Psoas muscle (tissue), 8 donors: ENCODE data around the gene NANOS3. TPM values are rescaled to one million over a fixed set of nuclear protein-coding genes. Genes with fewer than 3 reads are reported as not detected.

ENCODE experiments used
- ATAC-seq, 4 donors: fragments of 200-7000 bp; cut with Tn5 transposase; one replicate each; pipeline ENCODE4 v1.9.1; 2020; ENCODE audit warnings: moderate library complexity in 3 of 4, mild to moderate bottlenecking in 2 of 4
- DNase-seq, 2 donors: peaks; one replicate each; pipeline ENCODE4 v3.0.0-alpha.2; 2020
- H3K27ac ChIP-seq: fragments of 200-600 bp; one replicate; pipeline ENCODE4 v1.8.0; 2022
- H3K27me3 ChIP-seq, 3 donors: fragments of 200-600 bp in 1 of 3; one replicate each; pipeline versions ENCODE4 v1.6.1 to v1.8.0; 2013 to 2022; ENCODE audit warnings: low read length in 2 of 3, mild to moderate bottlenecking in 2 of 3, moderate library complexity in 1 of 3; ENCODE audit not compliant: insufficient read depth in 3 of 3
- H3K36me3 ChIP-seq, 2 donors: fragments of 200-600 bp in 1 of 2; one replicate each; pipeline versions ENCODE4 v1.6.1 to v1.8.0; 2013 to 2022; ENCODE audit warnings: low read depth in 1 of 2, mild to moderate bottlenecking in 1 of 2, moderate library complexity in 1 of 2; ENCODE audit not compliant: insufficient read depth in 1 of 2
- H3K4me1 ChIP-seq: fragments of 200-600 bp; one replicate; pipeline ENCODE4 v1.8.0; 2022
- H3K4me3 ChIP-seq: fragments of 200-600 bp; one replicate; pipeline ENCODE4 v1.8.0; 2022; ENCODE audit warnings: mild to moderate bottlenecking
- H3K9me3 ChIP-seq: fragments of 200-600 bp; one replicate; pipeline ENCODE4 v1.8.0; 2022
- CTCF ChIP-seq: fragments of 200-600 bp; IDR thresholded peaks from one replicate; pipeline ENCODE4 v1.8.0; 2022; ENCODE audit warnings: antibody characterized with exemption
- WGBS, 3 donors: extraction: QIAGEN DNeasy Blood & Tissue Kit; methylation state at CpG; one replicate each; pipeline versions ENCODE4 v1.1.6 to v1.1.7; 2013; 5-methylcytosine and 5-hydroxymethylcytosine counted together
- intact Hi-C, 2 donors: fragments of 100-400 bp; cut with DNase I; formaldehyde crosslinking; loops; one replicate each; pipeline versions ENCODE4 v1.11.0 to v1.14.2; 2022
- polyA plus RNA-seq, 3 donors: library from polyadenylated mRNA; stranded (reverse); fragments of 200-250 nt; gene quantifications; one replicate each; pipeline ENCODE4 v1.2.3, GENCODE V29; 2013
- total RNA-seq, 4 donors: library from RNA; stranded (reverse); fragmentation: NEBNext Ultra II Directional in 2 of 4; extraction: Animal tissue kit (Norgen Biotek cat#: 25700) in 2 of 4; gene quantifications; one replicate each; pipeline versions ENCODE4 v1.2.1 to v1.2.4, GENCODE V29; 2021 to 2023
- donor health status: healthy with polysubstance abuse.
- donor health status: DM: no; HTN: no; CAD: no; lungs with moderate emphysema.
- donor health status: Bipolar disorder and iron deficiency.
- donor health status: healthy.
- donor health status: DM: yes; HTN: yes; CAD: no.
- donor health status: DM: no; HTN: no; CAD: no.
- donor health status: DM: no; HTN: no; CAD: no.
- donor health status: DM: yes; HTN: yes; CAD: no.

NANOS3 gene
- total and polyA plus RNA-seq, 7 donors, result not detected

GRCh38 chr19:13840305-13841085, 36.4 kb upstream of the NANOS3 start:
- H3K4me3 ChIP-seq, result peak overlapping the region; percentile 99
- no peaks in the 10 kb centered on the region for H3K27me3 ChIP-seq
- TF ChIP-seq CTCF, result no peak
- H3K4me1 ChIP-seq, result peaks cover 42% of the 10 kb centered on the region
- H3K36me3 ChIP-seq, result peaks cover 0 to 31% of the 10 kb centered on the region in 2 donors
- intact Hi-C loops, result loop anchor here in 1 of 2 donors (5.0 kb wide), 1 partner anchor 688 kb away; the partner anchor contains the start of genes IER2 and STX10
- H3K9me3 ChIP-seq, result no peaks in the 10 kb centered on the region
- WGBS, 3 donors, result 4 to 13% (median 5%) methylated on average over 23 of the region's 23 CpGs
- ATAC-seq (peak; percentile 42 to 62 (median 48)), DNase-seq (peak; percentile 76 to 88)
- peak overlapping the region; percentile 100 for H3K27ac ChIP-seq

- Histone ChIP-seq H3K9me3 (no peaks in the 10 kb centered on the region), H3K4me1 (peaks cover 36% of the 10 kb centered on the region)
- ATAC-seq, result peak; percentile 45 to 59 (median 55)
Measured at GRCh38 chr19:13841086-13841961, 35.6 kb upstream of the NANOS3 start.

GRCh38 chr19:13841962-13842290, 35.0 kb upstream of the NANOS3 start:
- peak overlapping the region; percentile 99 for H3K4me3 ChIP-seq
- no peaks in the 10 kb centered on the region for H3K9me3 ChIP-seq
- WGBS, 3 donors, result 0 to 1% (median 0%) methylated on average over 10 to 11 of the region's 11 CpGs
- peaks cover 0 to 17% of the 10 kb centered on the region in 2 donors for H3K36me3 ChIP-seq
- TF ChIP-seq CTCF, result no peak
- no peaks in the 10 kb centered on the region for H3K27me3 ChIP-seq
- ATAC-seq, result no peak
- peaks cover 36% of the 10 kb centered on the region for H3K4me1 ChIP-seq
- intact Hi-C loops, result loop anchor here in 1 of 2 donors (5.0 kb wide), 1 partner anchor 690 kb away; the partner anchor contains the start of genes IER2 and STX10
- H3K27ac ChIP-seq, result peak overlapping the region; percentile 100
- DNase-seq, result no peak

More at GRCh38 chr19:13841086-13841961, 35.6 kb upstream of the NANOS3 start:
- no peak for TF ChIP-seq CTCF
- Histone ChIP-seq H3K4me3 (peak overlapping the region; percentile 99), H3K36me3 (peaks cover 0 to 23% of the 10 kb centered on the region in 2 donors), H3K27me3 (no peaks in the 10 kb centered on the region), H3K27ac (peak overlapping the region; percentile 100)
- 3 to 5% (median 4%) methylated on average over 26 of the region's 26 CpGs for WGBS, 3 donors
- intact Hi-C loops, result loop anchor here in 1 of 2 donors (5.0 kb wide), 1 partner anchor 689 kb away; the partner anchor contains the start of genes IER2 and STX10
- peak; percentile 76 to 91 for DNase-seq

- 0 to 1% (median 0%) methylated on average over 26 to 95 of the region's 95 CpGs for WGBS, 3 donors
- Histone ChIP-seq H3K27ac (peak overlapping the region; percentile 100), H3K4me3 (peak overlapping the region; percentile 99), H3K36me3 (peaks cover 0 to 11% of the 10 kb centered on the region in 2 donors), H3K4me1 (peaks cover 33% of the 10 kb centered on the region), H3K9me3 (no peaks in the 10 kb centered on the region), H3K27me3 (no peaks in the 10 kb centered on the region)
- intact Hi-C loops, result loop anchor here in 1 of 2 donors (5.0 kb wide), 1 partner anchor 690 kb away; the partner anchor contains the start of genes IER2 and STX10
- TF ChIP-seq CTCF, result no peak
- DNase-seq (peak; percentile 91 to 93), ATAC-seq (peak; percentile 12 to 19 (median 12))
Measured at GRCh38 chr19:13842291-13843103, 34.4 kb upstream of the NANOS3 start.
